GM10847 (cell line): ENCODE results near the gene AMZ2.

Experiments
- POLR2A ChIP-seq: IDR thresholded peaks from 2 replicates; pipeline ENCODE4 v1.6.1; 2011; ENCODE audit not compliant: insufficient read length; ENCODE audit errors: extremely low read depth

The AMZ2 gene

DNA sequence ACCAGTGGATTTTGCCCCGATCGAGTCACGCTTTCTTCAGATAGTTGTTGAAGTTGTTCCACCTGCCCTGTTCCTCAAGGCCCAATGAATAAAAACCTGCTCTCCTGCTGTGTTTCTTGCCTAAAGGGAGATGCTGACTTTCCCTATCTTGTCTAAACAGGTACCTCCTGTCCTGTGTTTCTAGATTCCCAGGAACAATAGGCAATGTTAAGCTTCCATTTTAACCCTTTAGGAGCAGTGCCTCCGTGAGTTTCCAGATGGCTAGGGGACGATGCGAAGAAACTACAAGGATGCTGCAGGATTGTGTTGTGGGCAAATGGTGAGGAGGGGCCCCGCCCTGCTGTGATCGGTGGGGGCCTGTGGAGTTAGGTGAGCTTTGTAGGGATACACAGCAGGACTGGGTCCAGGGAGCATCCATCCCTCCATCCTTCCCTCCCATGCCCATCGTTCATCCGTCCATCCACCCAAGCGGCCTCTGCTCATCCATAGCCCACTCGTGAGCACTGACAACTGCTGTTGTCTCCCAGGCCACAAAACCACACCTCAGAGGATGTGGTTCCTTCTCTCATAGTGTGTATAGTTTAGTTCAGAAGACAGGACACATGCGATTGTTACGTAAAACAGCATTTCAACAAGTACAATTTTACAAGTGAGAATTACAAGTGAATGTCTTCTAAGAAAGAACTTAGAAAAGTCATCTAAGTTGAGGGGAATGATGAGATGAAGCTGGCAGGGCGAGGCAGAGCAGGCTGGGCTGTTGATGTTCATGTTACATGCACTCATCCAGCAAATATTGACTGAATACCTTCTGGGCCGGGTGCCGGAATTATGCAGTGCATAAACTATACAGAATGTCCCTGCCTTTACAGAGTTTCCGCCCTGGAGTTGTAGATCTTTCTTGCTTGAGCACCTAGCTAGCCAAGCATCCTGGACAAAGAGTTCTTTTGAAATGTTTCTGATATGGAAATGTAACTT lies 48.7 kb downstream of the AMZ2 start:
- no peak for TF ChIP-seq POLR2A

DNA sequence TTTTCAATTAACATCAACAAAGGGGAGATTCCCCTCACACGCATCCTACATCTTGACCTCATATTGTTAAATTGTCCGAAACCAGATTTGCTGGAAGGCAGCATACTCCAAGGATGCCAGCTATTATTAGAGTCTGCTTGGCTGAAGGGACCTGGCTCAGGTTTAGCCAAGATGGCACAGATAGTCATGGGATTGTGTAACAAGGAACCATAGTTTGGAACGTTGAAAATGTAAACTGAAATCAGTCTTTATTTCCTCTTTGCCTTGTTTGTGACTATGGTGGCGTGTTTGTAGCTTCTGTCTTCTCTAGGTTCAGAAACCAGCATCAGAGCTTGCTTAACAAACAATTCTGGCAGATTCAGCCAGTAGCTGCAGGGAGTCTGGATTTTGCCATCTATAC lies 49.4 kb downstream of the AMZ2 start:
- TF ChIP-seq POLR2A, result no peak

DNA sequence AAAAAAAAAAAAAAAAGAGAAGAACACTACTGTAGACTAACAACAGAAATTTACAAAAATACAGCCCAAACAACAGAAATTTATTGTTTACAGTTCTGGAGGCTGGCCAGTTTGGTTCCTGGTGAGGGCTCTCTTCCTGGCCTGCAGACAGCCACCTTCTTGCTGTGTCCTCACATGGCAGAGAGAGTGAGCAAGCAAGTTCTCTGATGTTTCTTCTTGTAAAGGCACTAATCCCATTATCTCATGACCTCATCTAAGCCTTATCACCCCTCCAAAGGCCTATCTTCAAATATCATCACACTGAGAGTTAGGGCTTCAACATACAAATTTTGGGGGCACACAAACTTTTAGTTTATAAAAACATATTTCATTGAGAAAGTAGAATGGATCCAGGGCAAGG lies 50.8 kb downstream of the AMZ2 start:
- TF ChIP-seq POLR2A, result no peak

DNA sequence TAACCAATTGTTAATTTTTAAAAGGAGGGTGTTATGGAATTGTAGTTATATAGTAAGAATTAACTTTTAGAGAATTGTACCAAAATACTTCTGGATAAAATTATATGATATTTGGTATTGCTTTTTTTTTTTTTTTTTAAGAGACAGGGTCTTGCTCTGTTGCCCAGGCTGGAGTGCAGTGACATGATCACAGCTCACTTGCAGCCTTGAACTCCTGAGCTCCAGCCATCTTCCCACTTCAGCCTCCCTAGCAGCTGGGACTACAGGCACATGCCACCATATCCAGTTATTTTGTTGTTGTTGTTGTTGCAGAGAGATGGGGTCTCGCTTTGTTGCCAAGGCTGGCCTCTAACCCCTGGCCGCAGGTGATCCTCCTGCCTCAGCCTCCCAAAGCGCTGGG lies 52.0 kb downstream of the AMZ2 start:
- TF ChIP-seq POLR2A, result no peak

DNA sequence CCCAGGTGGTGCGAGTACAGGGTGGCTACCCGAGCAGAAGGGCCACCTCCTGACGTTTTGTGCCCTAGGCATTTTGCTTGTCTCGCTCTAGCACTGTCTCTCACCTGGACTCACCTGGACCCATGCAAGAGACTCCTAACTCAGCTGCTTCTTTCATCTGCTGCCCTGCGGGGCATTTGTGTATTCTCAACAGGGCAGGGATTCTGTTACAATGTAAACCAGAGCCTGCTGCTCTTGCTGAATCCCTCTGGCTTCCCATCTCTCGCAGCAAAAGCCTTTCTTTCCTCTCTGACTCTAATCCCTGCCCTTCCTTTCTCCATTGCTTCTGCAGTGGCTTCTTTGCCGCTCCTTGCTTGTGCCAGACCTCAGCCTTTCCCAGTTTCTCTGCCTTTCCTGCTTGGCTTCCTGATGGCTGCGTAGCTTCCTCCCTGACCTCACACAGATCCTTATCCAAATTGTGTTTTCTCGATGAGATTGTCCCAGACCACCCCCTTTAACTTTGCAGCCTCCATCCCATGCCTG lies 53.7 kb downstream of the AMZ2 start:
- TF ChIP-seq POLR2A, result no peak

DNA sequence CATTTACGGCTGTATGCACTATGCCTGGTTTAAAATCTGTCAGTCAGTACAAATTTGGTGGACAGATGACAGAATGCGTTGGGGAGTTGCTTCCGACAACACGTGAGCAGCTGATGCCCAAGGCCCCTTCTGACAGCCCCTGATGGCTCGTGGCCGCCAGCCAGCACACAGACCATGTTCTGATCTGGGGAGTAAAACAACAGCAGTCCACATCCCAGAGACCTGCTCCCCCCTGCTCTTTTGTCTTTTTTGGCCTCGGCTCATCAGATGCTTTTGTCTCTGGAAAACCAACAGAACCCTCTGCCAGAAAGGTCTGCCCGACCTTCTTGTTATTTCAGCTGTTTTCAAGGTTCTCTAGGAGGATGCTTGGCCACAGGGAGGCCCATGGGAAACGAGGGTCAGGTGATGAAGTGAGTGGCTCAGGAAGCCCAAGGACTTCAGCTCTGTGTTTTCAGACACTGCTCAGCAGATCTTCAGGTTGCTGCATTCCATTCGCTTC lies 54.3 kb downstream of the AMZ2 start:
- TF ChIP-seq POLR2A, result no peak

DNA sequence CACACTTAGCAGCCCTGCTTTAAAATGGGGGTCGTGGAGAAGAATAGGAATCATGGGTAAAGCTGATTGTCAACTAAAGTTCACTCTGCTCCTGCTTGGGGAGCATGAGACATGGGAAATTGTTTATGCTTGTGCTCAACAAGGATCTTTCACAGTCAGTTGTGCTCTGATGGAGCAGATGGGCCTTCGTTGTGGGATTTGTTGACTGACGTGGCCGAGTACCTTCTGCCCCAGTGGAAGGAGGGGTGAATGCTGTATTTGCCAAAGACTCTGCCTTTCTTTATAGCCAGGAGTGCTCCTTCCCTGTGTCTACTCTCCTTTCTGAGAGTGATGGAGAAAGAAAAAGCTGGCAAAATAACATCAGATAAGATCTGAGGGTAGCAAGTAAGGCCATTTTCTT lies 54.8 kb downstream of the AMZ2 start:
- TF ChIP-seq POLR2A, result no peak

DNA sequence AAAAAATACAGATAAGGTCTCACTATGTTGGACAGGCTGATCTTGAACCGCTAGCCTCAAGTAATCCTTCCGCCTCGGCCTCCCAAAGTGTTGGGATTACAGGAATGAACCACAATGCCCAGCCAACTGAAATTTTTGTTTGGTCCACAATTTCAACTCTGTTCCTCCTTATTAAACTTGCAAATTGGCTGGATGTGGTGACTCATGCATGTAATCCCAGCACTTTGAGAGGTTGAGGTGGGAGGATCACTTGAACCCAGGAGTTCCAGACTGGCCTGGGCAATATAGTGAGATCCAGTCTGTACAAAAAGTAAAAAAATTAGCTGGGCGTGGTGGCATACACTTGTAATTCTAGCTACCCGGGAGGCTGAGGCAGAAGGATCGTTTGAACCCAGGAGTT lies 56.9 kb downstream of the AMZ2 start:
- TF ChIP-seq POLR2A, result no peak

DNA sequence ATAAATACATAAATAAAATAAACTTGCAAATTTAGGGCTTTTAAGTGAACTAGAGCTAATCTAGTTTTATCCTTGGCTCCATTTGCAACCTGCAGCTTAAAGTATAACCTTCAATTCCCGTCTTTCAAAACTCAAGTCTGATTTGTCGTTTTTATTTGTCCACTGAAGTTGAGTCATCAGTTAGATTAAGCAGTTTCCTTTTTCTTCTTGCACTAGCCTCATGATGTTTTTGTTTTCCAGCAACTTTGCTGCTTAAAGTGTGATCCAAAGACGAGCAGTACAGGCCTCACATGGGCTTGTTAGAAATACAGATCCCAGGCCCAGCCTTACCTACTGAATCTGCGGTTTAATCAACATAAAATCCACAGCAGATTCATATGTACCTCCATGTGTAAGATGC lies 57.3 kb downstream of the AMZ2 start:
- TF ChIP-seq POLR2A, result no peak
